GM18505 (cell line): ENCODE data around the gene ANKS1B.
"Not testable (repeated sequence)": the region's sequence is repeated elsewhere in the genome, so short reads cannot be mapped to it uniquely, and the experiment has no call there.

Experiments used
- ATAC-seq: cut with Tn5 transposase; IDR thresholded peaks from one replicate; pipeline ENCODE4 v1.9.1; 2021; ENCODE audit not compliant: unreplicated experiment
- POLR2A ChIP-seq: IDR thresholded peaks from 4 replicates; pipeline ENCODE4 v1.6.1; 2011; ENCODE audit warnings: borderline replicate concordance; ENCODE audit not compliant: insufficient read depth, insufficient read length; ENCODE audit errors: extremely low read depth

The ANKS1B gene

GRCh38 chr12:99627459-99627858 is 357.3 kb downstream of the ANKS1B start:
- ATAC-seq = no peak
- TF ChIP-seq POLR2A = no peak

DNA sequence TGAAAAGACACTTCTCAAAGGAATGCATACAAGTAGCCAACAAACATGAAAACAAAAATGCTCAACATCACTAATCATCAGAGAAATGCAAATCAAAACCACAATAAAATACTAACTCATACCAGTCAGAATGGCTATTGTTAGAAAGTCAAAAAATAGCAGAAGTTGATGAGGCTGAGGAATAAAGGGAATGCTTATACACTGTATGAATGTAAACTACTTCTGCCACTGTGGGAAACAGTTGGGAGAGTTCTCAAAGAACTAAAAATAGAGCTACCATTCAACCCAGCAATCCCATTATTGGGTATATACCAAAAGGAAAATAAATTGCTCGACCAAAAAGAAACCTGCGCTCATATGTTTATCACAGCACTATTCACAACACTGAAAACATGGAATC is 360.1 kb downstream of the ANKS1B start:
- not testable (repeated sequence) for ATAC-seq

DNA sequence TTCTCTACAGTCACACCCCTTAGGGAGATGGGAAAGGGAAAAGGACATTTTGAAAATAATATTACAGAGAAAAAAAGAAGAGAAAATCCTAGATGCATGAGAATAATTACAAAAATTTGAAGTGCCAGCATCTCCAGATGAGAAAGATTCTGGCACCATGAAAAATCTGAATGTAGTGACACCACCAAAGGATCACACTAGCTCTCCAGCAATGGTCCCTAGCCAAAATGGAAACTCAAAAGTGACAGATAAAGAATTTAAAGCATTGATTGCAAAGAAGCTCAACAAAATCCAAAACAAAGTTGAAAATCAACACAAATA is 364.6 kb downstream of the ANKS1B start:
- TF ChIP-seq POLR2A = no peak
- no peak for ATAC-seq

- no peak for TF ChIP-seq POLR2A
- ATAC-seq = peak; percentile 87
These were observed 365.2 kb downstream of the ANKS1B start for GRCh38 chr12:99619389-99620158.

DNA sequence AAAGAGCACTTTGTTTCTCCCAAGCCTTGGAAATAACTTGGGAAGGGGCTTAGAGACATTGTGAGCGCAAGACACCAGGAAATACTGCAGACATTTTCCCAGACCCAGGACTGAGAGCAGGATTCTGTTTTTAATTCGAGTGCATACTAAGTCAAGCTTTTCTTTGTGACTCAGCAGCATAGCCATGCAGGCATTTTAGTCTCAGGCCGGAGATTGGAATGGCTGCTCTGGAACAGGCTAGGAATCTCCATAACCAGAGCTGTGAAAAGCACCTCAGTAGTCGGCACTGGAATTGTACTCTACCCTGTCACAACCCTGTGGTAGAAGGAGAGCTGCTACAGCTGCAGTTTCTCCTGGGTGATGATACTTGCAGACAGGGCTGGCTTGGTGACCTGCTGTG is 366.1 kb downstream of the ANKS1B start:
- no peak for TF ChIP-seq POLR2A
- ATAC-seq = no peak

DNA sequence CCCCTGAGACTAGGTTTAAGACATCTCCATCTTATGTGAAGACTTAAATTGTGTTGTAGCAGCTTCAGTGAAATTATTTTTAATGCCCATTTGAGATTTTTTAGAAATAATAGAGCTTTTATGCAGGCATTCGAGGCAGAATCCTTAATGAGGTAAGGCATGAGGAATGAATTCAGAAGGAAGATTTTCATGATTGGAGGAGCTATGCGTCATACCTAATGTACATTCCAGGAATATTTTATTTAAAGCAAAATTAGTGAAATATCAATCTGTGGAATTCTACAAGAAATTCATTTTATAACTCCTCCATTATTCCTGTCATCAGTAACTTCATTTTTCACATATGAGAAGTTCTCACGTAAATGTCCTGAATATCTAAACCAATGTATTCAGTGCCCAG is 373.1 kb downstream of the ANKS1B start:
- TF ChIP-seq POLR2A = no peak
- no peak for ATAC-seq

DNA sequence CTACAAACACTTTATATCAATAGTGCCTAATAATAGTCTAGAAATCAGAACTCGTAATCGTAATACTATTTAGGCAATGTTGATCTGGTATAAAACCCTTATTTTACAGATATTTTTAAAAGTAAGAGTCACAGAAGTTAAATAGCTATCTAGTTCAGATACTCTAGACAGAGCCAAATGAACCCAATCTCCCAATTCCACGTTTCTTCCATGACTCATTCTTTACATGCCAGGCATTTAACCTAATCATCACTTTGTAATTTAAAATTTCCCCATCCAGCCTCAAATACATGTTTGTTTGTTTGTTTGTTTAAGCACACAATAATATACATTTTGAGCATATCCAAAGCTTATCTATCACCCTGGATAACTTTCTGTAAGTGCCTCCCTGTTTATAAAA is 373.6 kb downstream of the ANKS1B start:
- TF ChIP-seq POLR2A = no peak
- no peak for ATAC-seq

GRCh38 chr12:99609455-99610181 is 375.1 kb downstream of the ANKS1B start:
- ATAC-seq = no peak
- no peak for TF ChIP-seq POLR2A

GRCh38 chr12:99600388-99600787 is 384.3 kb downstream of the ANKS1B start:
- ATAC-seq = peak; percentile 93
- TF ChIP-seq POLR2A = no peak

- no peak for ATAC-seq
- no peak for TF ChIP-seq POLR2A
These were observed 386.0 kb downstream of the ANKS1B start for GRCh38 chr12:99598785-99599184.

- ATAC-seq = no peak
- no peak for TF ChIP-seq POLR2A
These were observed 388.0 kb downstream of the ANKS1B start for GRCh38 chr12:99596762-99597161.

DNA sequence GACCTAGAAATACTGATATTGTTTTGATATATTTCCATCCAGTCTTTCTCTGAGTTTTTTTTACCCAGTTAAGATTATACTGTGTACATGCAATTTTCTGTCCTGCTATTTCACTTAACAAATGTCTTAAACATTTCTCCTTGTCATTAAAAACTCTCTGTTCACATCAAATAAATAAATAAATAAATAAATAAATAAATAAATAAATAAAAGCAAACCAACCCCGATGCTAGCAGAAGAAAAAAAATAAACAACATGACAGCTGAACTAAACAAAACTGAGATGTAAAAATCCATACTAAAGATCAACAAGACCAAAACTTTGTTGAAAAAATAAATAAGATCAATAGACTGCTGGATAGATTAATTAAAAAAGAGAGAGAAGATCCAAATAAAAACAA is 407.6 kb downstream of the ANKS1B start:
- ATAC-seq = not testable (repeated sequence)

DNA sequence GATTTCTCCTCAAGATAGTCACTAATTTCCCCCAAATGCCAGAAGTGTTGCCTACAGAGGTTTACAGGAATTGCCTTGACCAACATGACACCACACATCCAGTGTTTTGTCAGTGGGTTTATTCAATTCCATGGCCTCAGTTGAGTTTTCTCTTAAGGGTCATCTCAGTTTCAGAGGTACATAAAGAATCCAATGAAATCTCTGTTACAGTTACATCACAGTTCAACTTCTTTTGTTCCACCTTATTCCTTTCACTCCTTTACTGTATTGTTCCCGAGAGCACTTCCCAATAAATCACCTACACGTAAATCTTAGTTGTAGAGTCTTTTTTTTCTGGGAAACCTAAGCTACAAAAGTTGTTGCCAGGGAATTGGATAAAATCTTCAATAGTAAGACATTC is 410.8 kb downstream of the ANKS1B start:
- ATAC-seq = no peak
- no peak for TF ChIP-seq POLR2A

- no peak for ATAC-seq
These were observed 417.7 kb downstream of the ANKS1B start for GRCh38 chr12:99567072-99567471.

More at GRCh38 chr12:99567072-99567471, 417.7 kb downstream of the ANKS1B start:
- no peak for TF ChIP-seq POLR2A
